Stimulated activated CD4-positive, alpha-beta T cell treated with anti-CD3 and anti-CD28 coated beads, Interleukin-2, amount 100 ng/mL, for 4 hours (primary cell): Measurements from ENCODE around the gene SLC4A3.

Experiments used
- DNase-seq: peaks from one replicate; pipeline ENCODE4 v3.0.0-alpha.2; 2020; ENCODE audit warnings: low read depth

The SLC4A3 gene

DNA sequence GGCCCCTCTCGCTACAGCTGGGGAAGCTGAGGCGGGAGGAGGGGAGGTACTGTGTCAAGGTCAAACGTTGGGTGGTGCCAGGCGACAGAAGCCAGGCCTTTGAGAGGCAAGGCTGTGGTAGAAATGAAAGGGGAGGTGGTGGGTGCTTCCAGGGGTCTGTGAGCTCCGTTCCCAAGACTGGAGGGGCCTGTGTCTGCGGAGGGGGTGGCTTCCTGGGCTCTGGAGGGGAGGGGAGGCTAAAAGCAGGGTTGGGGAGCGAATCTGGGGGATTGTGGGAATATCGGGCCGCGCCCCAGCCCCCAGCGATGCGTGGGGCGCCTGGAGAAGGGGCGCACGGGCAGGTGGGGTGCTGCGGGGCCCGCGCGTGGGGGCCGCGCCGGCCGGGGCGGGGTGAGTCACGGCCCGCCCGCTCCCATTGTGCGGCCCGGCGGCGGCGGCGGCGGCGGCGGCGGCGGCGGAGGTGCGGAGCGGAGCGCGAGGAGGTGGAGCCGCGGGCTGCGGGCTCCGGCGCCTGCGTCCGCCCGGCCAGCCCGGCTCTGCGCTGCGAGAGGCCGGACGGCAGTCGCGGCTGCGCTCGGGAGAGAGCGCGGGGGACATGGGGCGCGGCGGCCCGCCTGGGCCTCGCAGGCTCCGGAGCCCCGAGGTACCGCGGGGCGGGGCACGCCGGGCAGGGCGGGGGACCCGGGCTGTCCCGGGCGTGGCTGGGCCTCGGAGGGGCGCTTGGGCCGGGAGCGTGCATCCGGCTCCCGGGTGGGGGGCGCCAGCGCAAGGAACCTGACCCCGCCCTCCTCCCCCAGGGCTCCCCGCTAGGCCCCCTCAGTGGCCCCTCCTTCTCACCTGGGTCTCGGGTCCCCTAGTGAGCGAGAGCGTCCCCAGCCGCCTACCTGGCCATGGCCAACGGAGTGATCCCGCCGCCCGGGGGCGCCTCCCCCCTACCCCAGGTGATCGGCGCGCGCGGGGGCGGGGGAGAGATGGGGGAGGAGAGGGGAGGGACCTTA lies at the start of gene SLC4A3:
Gene SLC4A3 (plus strand): TSS at position 528 of the 998 bp plus-strand sequence. CDS start 363 bp downstream, at position 891.
- no peak for DNase-seq

DNA sequence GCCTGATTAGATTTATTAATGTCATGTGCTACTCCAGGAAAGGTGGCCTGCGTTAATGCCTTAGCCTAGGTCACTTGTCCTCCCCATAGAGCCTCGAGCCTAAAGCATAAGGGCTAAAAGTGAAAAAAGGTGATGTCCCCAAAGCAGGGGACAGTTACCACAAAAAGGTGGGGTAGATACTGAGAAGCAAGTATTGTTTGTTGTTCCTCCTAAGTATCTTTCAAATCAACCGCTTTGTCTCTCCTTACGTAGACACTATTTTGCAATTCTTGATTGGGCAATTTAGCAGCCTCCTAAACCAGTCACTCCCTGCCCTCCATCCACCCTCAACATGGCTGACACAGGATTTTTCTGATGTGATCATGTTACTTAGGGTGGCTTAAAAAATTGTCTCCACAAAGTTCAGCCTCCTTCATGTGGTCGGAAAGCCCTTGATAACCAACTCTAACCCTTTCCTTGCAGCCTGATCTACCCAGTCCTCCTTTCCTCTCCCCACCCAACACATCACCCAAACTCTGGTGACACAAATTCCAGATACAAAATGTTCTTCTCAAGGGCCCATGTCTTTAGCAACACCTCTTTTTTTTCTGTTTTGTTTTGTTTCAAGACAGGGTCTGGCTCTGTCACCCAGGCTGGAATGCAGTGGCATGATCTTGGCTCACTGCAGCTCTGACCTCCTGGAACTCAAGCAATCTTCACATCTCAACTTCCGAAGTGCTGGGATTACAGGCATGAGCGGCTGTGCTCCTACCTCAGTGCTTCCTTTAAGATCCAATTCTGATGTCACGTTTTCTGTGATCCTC lies 48.4 kb upstream of the SLC4A3 start:
- no peak for DNase-seq

GRCh38 chr2:219581346-219581745 lies 46.1 kb upstream of the SLC4A3 start:
- no peak for DNase-seq

- no peak for DNase-seq
Measured at GRCh38 chr2:219591091-219591490, 36.3 kb upstream of the SLC4A3 start.

GRCh38 chr2:219592736-219593135 lies 34.7 kb upstream of the SLC4A3 start:
- no peak for DNase-seq

GRCh38 chr2:219593154-219593553 lies 34.3 kb upstream of the SLC4A3 start:
- DNase-seq, result no peak

DNA sequence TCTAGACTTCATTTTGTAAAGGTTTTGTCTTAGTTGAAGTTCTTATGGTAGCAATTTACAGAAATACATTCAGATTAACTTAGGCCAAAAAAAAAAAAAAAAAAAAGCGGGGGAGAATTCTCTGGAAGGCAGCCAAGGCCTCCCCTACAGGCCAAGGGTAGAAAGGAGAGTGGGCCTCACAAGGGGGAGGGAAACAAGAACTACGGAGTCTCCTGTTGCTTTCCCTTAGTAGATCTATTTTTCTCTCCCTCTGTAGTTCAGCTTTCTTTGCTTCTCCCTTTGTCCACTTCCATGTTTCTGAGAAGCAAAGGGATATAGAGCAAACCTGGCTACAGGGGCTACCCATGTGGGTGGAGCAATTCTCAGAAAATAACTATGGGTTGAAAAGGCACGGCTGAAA lies 32.2 kb upstream of the SLC4A3 start:
- DNase-seq, result no peak

GRCh38 chr2:219596954-219597551 lies 30.4 kb upstream of the SLC4A3 start:
- DNase-seq, result no peak

DNA sequence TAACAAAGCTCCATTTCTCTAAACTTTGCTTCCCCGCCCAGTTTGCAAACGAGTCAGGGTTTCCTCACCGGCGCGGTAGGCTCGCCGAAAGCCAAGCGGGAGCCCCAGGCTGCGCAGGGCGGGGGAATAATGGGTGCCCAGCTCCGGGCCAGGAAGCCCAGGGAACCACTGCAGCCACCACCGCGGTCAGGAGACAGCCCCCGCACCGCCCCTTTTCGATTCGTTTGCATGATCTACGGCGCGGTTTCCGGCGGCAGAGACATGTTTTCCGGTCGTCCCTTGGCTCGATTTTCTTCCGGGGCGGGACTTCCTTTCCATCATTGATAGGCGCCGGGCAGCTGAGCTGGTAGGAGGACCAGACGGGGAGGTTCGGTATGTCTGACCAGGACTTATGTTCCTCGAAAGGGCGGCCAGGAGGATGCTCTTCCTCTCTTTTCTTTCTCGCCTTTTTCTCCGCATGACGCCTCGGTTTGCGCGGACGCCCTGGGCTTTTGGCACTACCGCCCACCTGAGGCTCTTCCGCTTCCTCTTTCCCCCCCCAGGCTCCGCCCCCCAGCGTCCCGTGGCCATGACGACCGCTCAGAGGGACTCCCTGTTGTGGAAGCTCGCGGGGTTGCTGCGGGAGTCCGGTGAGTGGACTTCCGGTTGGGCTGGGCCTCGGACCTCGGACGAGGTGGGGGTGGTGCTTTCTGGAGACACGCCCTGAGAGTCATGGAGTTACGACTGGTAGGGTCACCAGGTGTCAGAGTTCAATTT lies 29.7 kb upstream of the SLC4A3 start, which contains the start of gene STK11IP:
Gene STK11IP (plus strand): TSS at position 306 of the 756 bp plus-strand sequence. CDS start 263 bp downstream, at position 569.
- DNase-seq, result peak; percentile 81

DNA sequence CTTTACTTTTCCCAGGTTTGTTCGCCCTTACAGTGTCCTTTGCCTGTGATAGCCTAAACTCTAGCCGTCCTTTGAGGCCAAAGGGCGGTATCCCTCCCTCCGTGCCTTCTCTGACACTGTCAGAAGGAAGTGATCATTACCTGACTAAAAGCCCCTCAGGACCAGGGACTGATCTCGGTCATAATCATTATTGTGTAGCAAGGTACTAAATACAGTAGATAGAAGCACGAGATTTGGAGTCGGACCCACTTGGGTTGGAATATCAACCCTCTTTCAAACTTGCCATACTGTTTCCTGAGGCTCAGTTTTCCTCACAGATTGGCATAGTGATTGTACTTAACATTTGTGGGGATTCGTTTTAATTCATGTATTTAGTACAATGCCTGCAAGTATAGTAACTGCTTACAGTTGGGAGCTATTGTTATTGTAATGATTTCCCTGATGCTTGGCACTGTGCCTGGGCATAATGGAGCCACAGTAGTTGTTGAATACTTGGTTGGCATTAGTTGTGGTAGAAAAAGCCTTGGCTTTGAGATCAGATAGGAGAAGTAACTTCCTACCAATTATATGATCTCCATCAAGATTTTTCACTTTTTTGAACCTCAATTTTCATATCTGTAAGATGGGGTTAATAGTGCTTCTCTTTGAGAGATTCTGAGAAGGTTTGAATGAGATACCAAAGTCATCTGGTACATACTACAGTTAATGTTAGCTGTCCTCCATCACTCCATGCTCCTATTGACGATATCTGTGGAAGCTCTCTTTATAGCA lies 28.9 kb upstream of the SLC4A3 start:
- DNase-seq, result no peak

DNA sequence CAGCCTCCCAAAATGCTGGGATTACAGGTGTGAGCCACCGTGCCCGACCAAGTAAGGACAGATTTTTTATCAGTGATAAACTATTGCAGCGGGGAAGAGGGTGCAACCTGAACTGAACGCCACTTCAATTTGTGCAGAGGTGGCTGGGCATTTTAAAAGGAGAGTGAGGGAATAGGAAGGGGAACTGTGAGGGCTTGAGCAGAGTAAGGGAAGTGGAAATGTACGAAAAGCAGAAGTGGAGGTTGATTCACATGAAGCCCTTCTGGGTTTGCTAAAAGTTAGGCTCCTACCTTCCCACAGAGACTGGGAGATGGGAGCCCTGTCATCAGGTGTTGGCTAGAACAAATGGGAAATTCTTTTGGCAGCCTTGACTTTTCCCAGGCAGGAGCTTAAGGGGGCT lies 23.7 kb upstream of the SLC4A3 start:
- no peak for DNase-seq

DNA sequence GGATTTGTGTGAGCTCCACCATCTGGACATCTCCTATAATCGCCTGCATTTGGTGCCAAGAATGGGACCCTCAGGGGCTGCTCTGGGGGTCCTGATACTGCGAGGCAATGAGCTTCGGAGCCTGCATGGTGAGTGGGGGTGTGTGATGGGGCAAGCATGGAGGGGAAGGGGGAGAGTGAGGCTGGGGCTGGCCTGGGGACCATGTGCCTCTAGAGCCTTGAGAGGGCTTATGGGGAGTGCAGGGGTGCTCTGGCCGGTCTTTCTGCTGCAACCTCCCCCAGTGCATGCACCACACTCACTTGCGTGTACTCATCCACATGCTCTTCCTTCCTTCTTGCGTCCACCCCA lies 21.8 kb upstream of the SLC4A3 start:
- DNase-seq, result no peak

DNA sequence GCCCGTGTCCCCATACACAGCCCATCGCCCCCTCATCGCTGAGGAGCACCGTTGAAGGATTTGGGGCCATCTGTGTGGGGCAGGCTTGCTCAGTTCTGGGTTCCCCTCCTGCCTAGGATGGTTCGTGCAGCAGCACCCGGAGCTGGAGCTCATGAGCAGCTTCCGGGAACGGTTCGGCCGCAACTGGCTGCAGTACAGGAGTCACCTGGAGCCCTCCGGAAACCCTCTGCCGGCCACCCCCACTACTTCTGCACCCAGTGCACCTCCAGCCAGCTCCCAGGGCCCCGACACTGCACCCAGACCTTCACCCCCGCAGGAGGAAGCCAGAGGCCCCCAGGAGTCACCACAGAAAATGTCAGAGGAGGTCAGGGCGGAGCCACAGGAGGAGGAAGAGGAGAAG lies 19.5 kb upstream of the SLC4A3 start:
- DNase-seq, result no peak

DNA sequence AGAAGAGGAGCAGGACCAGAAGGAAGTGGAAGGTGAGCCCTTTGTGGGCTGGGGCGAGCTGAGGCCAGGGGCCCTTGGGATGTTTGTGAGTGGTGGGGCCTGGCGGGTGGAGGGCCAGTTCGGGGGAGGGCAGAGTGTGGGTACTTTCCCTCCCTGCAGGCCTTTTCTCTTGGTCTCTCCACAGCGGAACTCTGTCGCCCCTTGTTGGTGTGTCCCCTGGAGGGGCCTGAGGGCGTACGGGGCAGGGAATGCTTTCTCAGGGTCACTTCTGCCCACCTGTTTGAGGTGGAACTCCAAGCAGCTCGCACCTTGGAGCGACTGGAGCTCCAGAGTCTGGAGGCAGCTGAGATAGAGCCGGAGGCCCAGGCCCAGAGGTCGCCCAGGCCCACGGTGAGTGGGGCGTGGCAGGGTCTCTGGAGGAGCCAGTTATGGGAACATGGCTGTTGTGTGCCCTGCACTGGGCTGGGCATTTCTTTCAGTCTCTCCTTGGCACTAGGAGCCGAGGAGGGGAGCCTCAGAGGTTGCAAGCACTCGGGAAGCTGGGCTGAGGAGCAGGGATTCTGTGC lies 18.9 kb upstream of the SLC4A3 start:
- no peak for DNase-seq

DNA sequence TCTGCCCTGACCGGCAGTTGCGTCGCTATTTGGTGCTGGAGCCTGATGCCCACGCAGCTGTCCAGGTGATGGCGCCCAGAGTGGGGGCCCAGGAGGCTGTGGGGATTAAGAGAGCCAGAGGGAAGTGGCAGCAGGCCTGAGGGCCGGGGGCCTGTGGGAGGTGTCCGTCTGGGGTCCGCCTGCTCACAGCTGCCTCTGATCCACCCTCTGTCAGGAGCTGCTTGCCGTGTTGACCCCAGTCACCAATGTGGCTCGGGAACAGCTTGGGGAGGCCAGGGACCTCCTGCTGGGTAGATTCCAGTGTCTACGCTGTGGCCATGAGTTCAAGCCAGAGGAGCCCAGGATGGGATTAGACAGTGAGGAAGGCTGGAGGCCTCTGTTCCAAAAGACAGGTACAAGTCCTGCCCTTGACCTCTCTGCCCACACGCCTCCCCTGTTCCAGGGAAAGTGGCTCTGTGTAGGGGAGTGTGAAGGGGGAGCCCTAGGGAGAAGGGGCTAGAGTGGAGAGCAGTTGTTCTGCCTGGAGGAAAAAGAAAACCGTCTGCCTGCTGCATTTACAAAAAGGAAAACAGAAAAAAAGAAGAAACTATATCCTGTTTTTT lies 18.2 kb upstream of the SLC4A3 start:
- no peak for DNase-seq

GRCh38 chr2:219611306-219611705 lies 16.1 kb upstream of the SLC4A3 start:
- no peak for DNase-seq

- no peak for DNase-seq
Measured at GRCh38 chr2:219611866-219612576, 15.4 kb upstream of the SLC4A3 start.

GRCh38 chr2:219612577-219613286 lies 14.7 kb upstream of the SLC4A3 start:
- no peak for DNase-seq
